Adrenal gland (tissue), 5 donors: Measurements from ENCODE around the gene LIMK2.

Source experiments
- CTCF ChIP-seq, 6 experiments: fragments of 450-650 bp in 4 of 6; fragments of 200-600 bp in 2 of 6; sonication (generic) in 1 of 6; IDR thresholded peaks; 1 replicate in 5 of 6; 2 replicates in 1 of 6; pipeline versions ENCODE4 v1.5.1 to v1.8.0; 2016 to 2021; ENCODE audit warnings: antibody characterized with exemption in 6 of 6, mild to moderate bottlenecking in 2 of 6, moderate library complexity in 1 of 6
- POLR2A ChIP-seq, 2 donors: fragments of 450-650 bp; IDR thresholded peaks; one replicate each; pipeline ENCODE4 v1.6.1; 2017; ENCODE audit warnings: antibody characterized with exemption in 2 of 2, mild to moderate bottlenecking in 2 of 2, moderate library complexity in 1 of 2
- donor health status: DM: no; HTN: no; CAD: no.

DNA sequence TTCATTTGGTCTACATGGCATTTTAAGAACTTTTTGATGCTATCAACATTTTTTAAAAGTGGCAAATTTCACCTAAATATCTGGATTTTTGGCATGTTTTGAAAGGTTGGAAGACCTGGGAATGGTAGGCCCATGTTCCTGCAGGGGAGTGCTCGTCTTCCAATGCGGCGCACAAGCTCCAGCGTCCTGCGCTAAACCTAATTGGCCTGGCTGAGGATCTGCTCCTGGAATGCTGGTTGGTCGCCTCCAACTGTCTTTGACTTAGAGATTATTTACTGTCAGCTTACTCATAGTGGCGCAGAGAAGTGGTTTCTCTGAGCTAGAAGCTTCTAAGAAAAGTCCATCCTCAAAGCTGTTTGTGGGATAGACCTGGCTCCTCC is 626 bp upstream of the LIMK2 start:
- TF ChIP-seq CTCF (IDR thresholded peaks at IDR 0.05): no peak
- no peak for TF ChIP-seq POLR2A (IDR thresholded peaks at IDR 0.05)
